Esophagus squamous epithelium (tissue), 4 donors: ENCODE data around the gene VRTN.

Experiments
- CTCF ChIP-seq, 6 experiments: fragments of 450-650 bp in 4 of 6; fragments of 200-600 bp in 2 of 6; sonication (generic) in 2 of 6; IDR thresholded peaks; one replicate each; pipeline ENCODE4 v1.5.1; 2016 to 2019; ENCODE audit warnings: antibody characterized with exemption in 6 of 6, mild to moderate bottlenecking in 4 of 6, moderate library complexity in 4 of 6
- POLR2A ChIP-seq, 4 donors: fragments of 450-650 bp; IDR thresholded peaks; one replicate each; pipeline ENCODE4 v1.6.1; 2017; ENCODE audit warnings: antibody characterized with exemption in 4 of 4, mild to moderate bottlenecking in 4 of 4, moderate library complexity in 3 of 4

- TF ChIP-seq POLR2A (IDR thresholded peaks at IDR 0.05) (no peak), CTCF (IDR thresholded peaks at IDR 0.05) (peak; percentile 89 to 97 (median 92))
Measured at GRCh38 chr14:74362361-74362915, 14.2 kb downstream of the VRTN start.
